Measurements from ENCODE around the gene URB1.
A peak's percentile ranks its signal among the peaks of the same experiment; 100 is the strongest.
"Not testable (repeated sequence)": the region's sequence is repeated elsewhere in the genome, so short reads cannot be mapped to it uniquely, and the experiment has no call there.

Gene URB1

DNA sequence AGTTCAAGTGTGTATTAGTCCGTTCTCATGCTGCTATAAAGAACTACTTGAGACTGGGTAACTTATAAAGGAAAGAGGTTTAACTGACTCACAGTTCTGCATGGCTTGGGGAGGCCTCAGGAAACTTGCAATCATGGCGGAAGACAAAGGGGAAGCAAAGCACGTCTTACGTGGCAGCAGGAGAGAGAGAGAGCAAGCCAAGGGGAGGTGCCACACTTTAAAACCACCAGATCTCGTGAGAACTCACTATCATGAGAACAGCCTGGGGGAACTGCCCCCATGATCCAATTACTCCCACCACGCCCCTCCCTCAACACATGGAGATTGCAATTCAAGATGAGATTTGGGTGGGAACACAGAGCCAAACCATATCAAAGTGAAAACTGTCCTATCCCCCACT is 109.8 kb downstream of the URB1 start:
- no peak for TF ChIP-seq CTCF (IDR thresholded peaks at IDR 0.05; ENCODE audit: low read depth, low read length)
- no peak overlapping the region for H3K4me3 ChIP-seq (ENCODE audit: low read depth, low read length)

- H3K4me3 ChIP-seq (ENCODE audit: low read depth, low read length): no peak overlapping the region
Observed at GRCh38 chr21:32281531-32281930, 111.3 kb downstream of the URB1 start.

DNA sequence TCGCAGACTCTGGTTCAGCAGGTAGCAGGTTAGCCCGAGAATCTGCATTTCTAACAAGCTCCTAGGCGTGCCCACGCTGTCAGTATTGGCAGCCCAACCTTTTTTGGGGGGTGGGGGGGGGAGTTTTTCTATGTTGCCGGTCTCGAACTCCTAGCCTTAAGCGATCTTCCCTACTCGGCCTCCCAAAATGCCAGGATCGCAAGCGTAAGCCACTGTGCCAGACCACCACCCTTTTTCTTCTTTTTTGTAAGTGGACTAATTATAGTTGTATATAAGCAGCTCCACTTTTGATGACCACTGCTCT is 113.5 kb downstream of the URB1 start:
- H3K4me3 ChIP-seq (ENCODE audit: low read depth, low read length): peak overlapping the region; percentile 68
- TF ChIP-seq CTCF (IDR thresholded peaks at IDR 0.05; ENCODE audit: low read depth, low read length): no peak

More at GRCh38 chr21:32281531-32281930, 111.3 kb downstream of the URB1 start:
- no peak for TF ChIP-seq CTCF (IDR thresholded peaks at IDR 0.05; ENCODE audit: low read depth, low read length)

- no peak for TF ChIP-seq CTCF (IDR thresholded peaks at IDR 0.05; ENCODE audit: low read depth, low read length)
- peak within 1 kb of the TSS; percentile 68 for H3K4me3 ChIP-seq (ENCODE audit: low read depth, low read length)
Observed at GRCh38 chr21:32278518-32279376, 114.1 kb downstream of the URB1 start, which contains the start of gene MIS18A. TSS of gene MIS18A (minus strand) at chr21:32279049. CDS start at chr21:32279014, 35 bp downstream.

DNA sequence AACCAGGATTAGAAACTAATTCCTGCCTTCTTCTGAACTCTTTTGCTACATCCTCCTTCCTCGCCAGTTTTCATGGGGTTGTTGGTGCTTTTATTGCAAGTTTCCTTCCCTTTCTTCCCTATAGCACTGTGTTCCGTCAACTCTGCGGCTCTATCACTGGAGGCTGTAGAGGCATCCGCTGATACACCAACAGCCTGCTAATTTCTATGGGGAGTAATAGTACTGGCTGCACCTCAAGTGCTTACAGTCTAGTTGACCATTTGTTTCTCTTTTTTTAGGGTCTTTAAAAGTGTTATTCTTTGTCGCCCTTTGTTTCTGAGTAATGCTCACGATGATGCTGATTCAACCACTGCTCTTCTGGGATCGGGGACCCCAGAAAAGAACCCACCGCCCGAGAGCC is 114.7 kb downstream of the URB1 start:
- H3K4me3 ChIP-seq (ENCODE audit: low read depth, low read length): peak overlapping the region; percentile 68
- no peak for TF ChIP-seq CTCF (IDR thresholded peaks at IDR 0.05; ENCODE audit: low read depth, low read length)

DNA sequence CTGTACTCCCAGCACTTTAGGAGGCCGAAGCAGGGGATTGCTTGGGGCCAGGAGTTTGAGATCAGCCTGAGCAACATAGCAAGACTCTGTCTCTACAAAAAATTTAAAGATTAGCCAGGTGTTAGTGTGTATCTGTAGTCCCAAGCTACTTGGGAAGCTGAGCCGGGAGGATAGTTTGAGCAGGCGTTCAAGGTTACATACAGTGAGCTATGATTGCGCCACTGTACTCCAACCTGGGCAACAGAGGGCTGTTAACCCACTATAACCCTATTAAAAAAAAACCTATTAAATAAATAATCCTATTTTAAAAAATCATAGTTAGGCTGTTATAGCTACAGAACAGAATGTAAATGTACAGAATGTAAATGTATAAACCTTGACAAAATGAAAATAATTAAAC is 116.1 kb downstream of the URB1 start:
- H3K4me3 ChIP-seq (ENCODE audit: low read depth, low read length): no peak overlapping the region
- no peak for TF ChIP-seq CTCF (IDR thresholded peaks at IDR 0.05; ENCODE audit: low read depth, low read length)

- TF ChIP-seq CTCF (IDR thresholded peaks at IDR 0.05; ENCODE audit: low read depth, low read length): no peak
- H3K4me3 ChIP-seq (ENCODE audit: low read depth, low read length): no peak overlapping the region
Observed at GRCh38 chr21:32270748-32271147, 122.1 kb downstream of the URB1 start.

DNA sequence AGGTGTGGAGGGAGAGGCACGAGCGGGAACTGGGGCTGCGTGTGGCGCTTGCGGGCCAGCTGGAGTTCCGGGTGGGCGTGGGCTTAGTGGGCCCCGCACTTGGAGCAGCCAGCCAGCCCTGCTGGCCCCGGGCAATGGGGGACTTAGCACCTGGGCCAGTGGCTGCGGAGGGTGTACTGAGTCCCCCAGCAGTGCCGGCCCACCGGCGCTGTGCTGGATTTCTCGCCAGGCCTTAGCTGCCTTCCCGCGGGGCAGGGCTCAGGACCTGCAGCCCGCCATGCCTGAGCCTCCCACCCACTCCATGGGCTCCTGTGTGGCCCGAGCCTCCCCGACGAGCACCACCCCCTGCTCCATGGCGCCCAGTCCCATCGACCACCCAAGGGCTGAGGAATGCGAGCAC is 127.5 kb downstream of the URB1 start:
- not testable (repeated sequence) for H3K4me3 ChIP-seq (ENCODE audit: low read depth, low read length)

Data from WI38 (cell line).